GM12875 (cell line): ENCODE measurements around the gene TEX10.

ENCODE experiments used
- H3K4me3 ChIP-seq: one replicate; pipeline ENCODE4 v1.5.1; 2011; ENCODE audit warnings: low read depth, low read length, control low read depth
- CTCF ChIP-seq: IDR thresholded peaks from 2 replicates; pipeline ENCODE4 v1.5.1; 2011; ENCODE audit warnings: low read depth, mild to moderate bottlenecking, control low read depth, inconsistent platforms, low read length, moderate library complexity, borderline replicate concordance; ENCODE audit not compliant: insufficient read depth

The TEX10 gene

DNA sequence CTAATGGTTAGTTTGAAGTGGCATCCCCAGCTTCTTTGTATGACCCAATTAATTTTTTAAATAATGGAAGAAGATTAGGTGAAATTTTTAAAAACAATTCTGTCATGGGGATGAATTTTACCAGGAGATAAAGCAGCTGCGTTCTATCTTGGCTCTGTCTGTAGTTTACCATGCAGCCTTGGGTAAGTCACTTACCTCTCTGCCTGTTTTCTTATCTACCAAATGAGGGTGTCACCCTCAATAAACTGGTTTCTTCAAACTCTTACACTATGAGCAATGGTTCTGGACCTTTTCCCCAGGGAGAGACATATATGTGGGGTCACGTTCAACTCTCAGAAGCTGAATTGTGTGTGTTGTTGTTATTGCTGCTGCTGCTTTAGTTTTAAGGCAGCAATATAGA is 71.7 kb downstream of the TEX10 start:
- TF ChIP-seq CTCF: no peak
- no peak overlapping the region for H3K4me3 ChIP-seq

GRCh38 chr9:100277166-100277979 is 75.4 kb downstream of the TEX10 start:
- no peak overlapping the region for H3K4me3 ChIP-seq
- TF ChIP-seq CTCF: no peak

DNA sequence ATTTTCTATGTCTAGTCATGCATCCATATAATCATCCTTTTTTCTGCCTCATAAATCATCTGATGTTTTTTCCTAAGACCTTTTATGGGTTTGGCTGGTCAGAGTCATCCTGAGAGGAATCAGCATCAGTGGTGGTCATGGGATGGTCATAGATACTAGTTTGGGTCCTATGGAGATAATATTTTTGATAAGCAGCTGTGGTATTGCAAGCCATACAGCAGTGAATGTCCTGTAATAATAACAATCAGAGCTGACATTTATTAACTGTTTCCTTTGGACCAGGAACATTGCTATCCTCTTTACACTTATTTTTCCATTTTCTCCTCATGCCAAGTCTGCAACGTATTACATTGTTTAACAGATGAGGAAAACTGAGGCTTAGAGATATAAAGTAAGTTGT is 83.1 kb downstream of the TEX10 start:
- no peak overlapping the region for H3K4me3 ChIP-seq
- TF ChIP-seq CTCF: no peak

GRCh38 chr9:100268271-100268670 is 84.5 kb downstream of the TEX10 start:
- no peak for TF ChIP-seq CTCF
- H3K4me3 ChIP-seq: no peak overlapping the region

DNA sequence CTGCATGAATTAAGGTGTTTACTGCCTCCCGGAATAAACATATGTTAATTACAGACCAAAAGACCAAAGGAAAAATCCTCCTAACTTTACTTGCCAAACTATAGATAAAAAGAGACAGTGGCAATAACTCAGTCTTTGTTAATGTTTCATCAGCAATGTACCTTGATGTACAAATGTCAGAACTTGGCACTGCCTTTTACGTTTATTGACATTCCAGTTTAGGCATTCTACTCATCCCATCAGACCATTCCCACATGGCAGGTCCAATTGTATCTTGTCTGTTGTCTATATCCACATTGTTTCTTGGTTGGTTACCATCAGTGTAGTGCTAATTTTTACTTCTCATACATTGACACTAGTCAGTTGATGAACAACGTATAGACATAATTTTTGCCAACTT is 85.5 kb downstream of the TEX10 start:
- no peak for TF ChIP-seq CTCF
- H3K4me3 ChIP-seq: no peak overlapping the region
